SK-N-SH (cell line): ENCODE data around the gene RPS6KB2. TPM values are rescaled to one million over a fixed set of nuclear protein-coding genes. Genes with fewer than 3 reads are reported as not detected.

Experiments used
- CTCF ChIA-PET: fragments of 300-600, 350-600 bp; formaldehyde crosslinking; extraction: SDS; loops from one replicate; lab custom pipeline; 2021; lab: Yijun Ruan, JAX
- POLR2A ChIA-PET: fragments of 350-600 bp; sonication (Branson Sonifier 250); formaldehyde crosslinking; extraction: SDS; loops from one replicate; lab custom pipeline; 2020; ENCODE audit warnings: antibody characterized with exemption, inconsistent platforms; lab: Yijun Ruan, JAX
- DNase-seq: peaks from one replicate; pipeline ENCODE4 v3.0.0; 2012
- H2AFZ ChIP-seq: fragments of 200-600 bp; sonication (generic); 2 replicates; pipeline ENCODE4 v1.8.1; 2016; ENCODE audit warnings: antibody characterized with exemption, mild to moderate bottlenecking, low read depth
- H3F3A ChIP-seq: fragments of 200-600 bp; sonication (generic); replicated peaks from 2 replicates; pipeline ENCODE3; 2016; ENCODE audit warnings: antibody characterized with exemption, mild to moderate bottlenecking; ENCODE audit not compliant: insufficient read depth
- H3K27ac ChIP-seq, 2 experiments: fragments of 200-500 bp in 1 of 2; fragments of 200-600 bp in 1 of 2; sonication (Bioruptor generic) in 1 of 2; sonication (generic), shearing (Covaris generic) in 1 of 2; 2 replicates each; pipeline versions ENCODE4 v1.5.1 to v1.6.1; 2014 to 2016; ENCODE audit warnings: low read depth in 2 of 2, inconsistent platforms in 1 of 2, low read length in 1 of 2, mild to moderate bottlenecking in 1 of 2, mixed read lengths in 1 of 2
- H3K27me3 ChIP-seq: fragments of 200-600 bp; sonication (generic), shearing (Covaris generic); 2 replicates; pipeline ENCODE4 v1.6.1; 2016; ENCODE audit warnings: mixed run types; ENCODE audit not compliant: insufficient read depth
- H3K36me3 ChIP-seq, 2 experiments: fragments of 200-500 bp in 1 of 2; fragments of 200-600 bp in 1 of 2; sonication (Bioruptor generic) in 1 of 2; sonication (generic) in 1 of 2; replicated peaks in 1 of 2; 2 replicates each; pipeline versions ENCODE3 to v1.5.1; 2014 to 2016; ENCODE audit warnings: low read length in 1 of 2, mild to moderate bottlenecking in 1 of 2; ENCODE audit not compliant: insufficient read depth in 2 of 2, control insufficient read depth in 1 of 2
- H3K4me1 ChIP-seq, 2 experiments: fragments of 200-500 bp in 1 of 2; fragments of 200-600 bp in 1 of 2; sonication (Bioruptor generic) in 1 of 2; sonication (generic), shearing (Covaris generic) in 1 of 2; 2 replicates each; pipeline versions ENCODE4 v1.5.1 to v1.6.1; 2014 to 2016; ENCODE audit warnings: low read depth in 1 of 2, low read length in 1 of 2, mixed run types in 1 of 2; ENCODE audit not compliant: insufficient read depth in 2 of 2, control insufficient read depth in 1 of 2
- H3K4me2 ChIP-seq: fragments of 200-600 bp; sonication (generic), shearing (Covaris generic); 2 replicates; pipeline ENCODE4 v1.6.1; 2017; ENCODE audit warnings: mixed run types
- H3K4me3 ChIP-seq, 2 experiments: fragments of 200-500 bp in 1 of 2; fragments of 200-600 bp in 1 of 2; sonication (Bioruptor generic) in 1 of 2; sonication (generic), shearing (Covaris generic) in 1 of 2; 2 replicates each; pipeline versions ENCODE4 v1.5.1 to v1.8.1; 2014 to 2016; ENCODE audit warnings: low read depth in 2 of 2, inconsistent platforms in 1 of 2, low read length in 1 of 2, mild to moderate bottlenecking in 1 of 2, mixed read lengths in 1 of 2, moderate library complexity in 1 of 2
- H3K79me2 ChIP-seq: fragments of 200-600 bp; sonication (generic); 2 replicates; pipeline ENCODE4 v1.8.1; 2017; ENCODE audit warnings: mild to moderate bottlenecking; ENCODE audit not compliant: insufficient read depth
- H3K9ac ChIP-seq: fragments of 200-600 bp; sonication (generic); 2 replicates; pipeline ENCODE4 v1.6.1; 2017; ENCODE audit warnings: mixed run types
- H3K9me2 ChIP-seq: fragments of 200-600 bp; sonication (generic); 2 replicates; pipeline ENCODE4 v1.6.1; 2017; ENCODE audit warnings: mixed run types
- H3K9me3 ChIP-seq: fragments of 200-600 bp; sonication (generic); 2 replicates; pipeline ENCODE4 v1.6.1; 2017; ENCODE audit warnings: mixed run types, mild to moderate bottlenecking, moderate library complexity
- H4K20me1 ChIP-seq: fragments of 200-600 bp; sonication (generic); 2 replicates; pipeline ENCODE4 v1.6.1; 2017; ENCODE audit warnings: mild to moderate bottlenecking, mixed run types; ENCODE audit not compliant: insufficient read depth
- CTCF ChIP-seq: fragments of 200-600 bp; sonication (generic); IDR thresholded peaks from 2 replicates; pipeline ENCODE4 v1.6.1; 2017; ENCODE audit warnings: antibody characterized with exemption, mild to moderate bottlenecking, moderate library complexity
- FOSL2 ChIP-seq: IDR thresholded peaks from 2 replicates; pipeline ENCODE4 v1.4.0; 2012; ENCODE audit warnings: low read depth, mild to moderate bottlenecking, moderate library complexity, borderline replicate concordance
- FOXM1 ChIP-seq: IDR thresholded peaks from 2 replicates; pipeline ENCODE4 v1.4.0; 2012; ENCODE audit warnings: low read depth, mild to moderate bottlenecking
- GATA2 ChIP-seq: sonication (generic); formaldehyde crosslinking; IDR thresholded peaks from 2 replicates; pipeline ENCODE4 v1.5.0; 2020; ENCODE audit warnings: mild to moderate bottlenecking, missing genetic modification reagents
- IRF3 ChIP-seq: fragments of 150-350 bp; IDR thresholded peaks from 2 replicates; pipeline ENCODE4 v1.6.1; 2016; ENCODE audit warnings: mild to moderate bottlenecking, low read depth, low read length
- NFIC ChIP-seq: IDR thresholded peaks from 2 replicates; pipeline ENCODE4 v1.4.0; 2012; ENCODE audit warnings: borderline replicate concordance
- POLR2AphosphoS5 ChIP-seq: IDR thresholded peaks from 2 replicates; pipeline ENCODE4 v1.6.1; 2012; ENCODE audit warnings: low read depth, low read length
- RAD21 ChIP-seq: IDR thresholded peaks from 2 replicates; pipeline ENCODE4 v1.6.1; 2012; ENCODE audit warnings: mild to moderate bottlenecking, low read length
- RCOR1 ChIP-seq: fragments of 150-350 bp; IDR thresholded peaks from 2 replicates; pipeline ENCODE4 v1.6.1; 2017; ENCODE audit warnings: antibody characterized with exemption, low read length
- TCF12 ChIP-seq: IDR thresholded peaks from 2 replicates; pipeline ENCODE4 v1.4.0; 2012
- USF1 ChIP-seq: IDR thresholded peaks from 2 replicates; pipeline ENCODE4 v1.4.0; 2012; ENCODE audit warnings: low read depth, borderline replicate concordance
- YY1 ChIP-seq: IDR thresholded peaks from 2 replicates; pipeline ENCODE4 v1.4.0; 2012; ENCODE audit warnings: low read depth, mild to moderate bottlenecking
- WGBS: methylation state at CpG from one replicate; pipeline ENCODE4 v1.1.6; 2017; ENCODE audit warnings: low lambda C conversion rate; 5-methylcytosine and 5-hydroxymethylcytosine counted together
- polyA plus RNA-seq, 3 experiments: library from polyadenylated mRNA; depleted of rRNA; stranded (reverse); fragments of >200 nt; gene quantifications; 2 replicates each; pipeline ENCODE4 v1.2.3, GENCODE V29; 2012
- TF ChIP-seq, protein P1 (sequence below): fragments of 150-350 bp; IDR thresholded peaks from 2 replicates; pipeline ENCODE4 v1.6.1; 2017; ENCODE audit warnings: antibody characterized with exemption, low read length, low read depth, borderline replicate concordance

Gene RPS6KB2
- polyA plus RNA-seq, 1 of the 3 experiments (the other 2 are of a cell fraction) = 52.0 TPM

GRCh38 chr11:67451658-67451976 lies 23.3 kb downstream of the RPS6KB2 start (continued):
- TF ChIP-seq CTCF = no peak
- TF ChIP-seq POLR2AphosphoS5 = no peak
- no peak for TF ChIP-seq TCF12
- TF ChIP-seq GATA2 (CRISPR knock-in tag) = no peak
- no peak for TF ChIP-seq RAD21
- no peak for TF ChIP-seq NFIC
- no peak for TF ChIP-seq USF1
- no peak for TF ChIP-seq FOSL2
- TF ChIP-seq IRF3 = no peak

GRCh38 chr11:67452141-67452952 lies 24.1 kb downstream of the RPS6KB2 start, which contains the start of gene GPR152:
GPR152 (minus strand) TSS chr11:67452729; CDS start chr11:67452724, 5 bp downstream.
- Histone ChIP-seq H3K4me1 (peaks cover 0 to 4% of the 10 kb centered on the region in 2 experiments; a peak in 1 of 4 replicates), H2AFZ (no peak within 1 kb of the TSS), H3K79me2 (no peaks in the 10 kb centered on the region), H3K27me3 (no peaks in the 10 kb centered on the region), H3K36me3 (no peaks in the 10 kb centered on the region), H3K9me3 (no peaks in the 10 kb centered on the region), H3K4me3 (no peak within 1 kb of the TSS), H3K9me2 (no peaks in the 10 kb centered on the region), H3K4me2 (no peak within 1 kb of the TSS), H3F3A (no peaks in the 10 kb centered on the region), H3K27ac (no peak within 1 kb of the TSS), H4K20me1 (no peaks in the 10 kb centered on the region), H3K9ac (no peak within 1 kb of the TSS)
- no peak for TF ChIP-seq TCF12
- no peak for TF ChIP-seq RAD21
- TF ChIP-seq YY1 = no peak
- TF ChIP-seq FOXM1 = no peak
- TF ChIP-seq, protein P1, sequence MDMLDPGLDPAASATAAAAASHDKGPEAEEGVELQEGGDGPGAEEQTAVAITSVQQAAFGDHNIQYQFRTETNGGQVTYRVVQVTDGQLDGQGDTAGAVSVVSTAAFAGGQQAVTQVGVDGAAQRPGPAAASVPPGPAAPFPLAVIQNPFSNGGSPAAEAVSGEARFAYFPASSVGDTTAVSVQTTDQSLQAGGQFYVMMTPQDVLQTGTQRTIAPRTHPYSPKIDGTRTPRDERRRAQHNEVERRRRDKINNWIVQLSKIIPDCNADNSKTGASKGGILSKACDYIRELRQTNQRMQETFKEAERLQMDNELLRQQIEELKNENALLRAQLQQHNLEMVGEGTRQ = no peak
- TF ChIP-seq RCOR1 = no peak
- TF ChIP-seq USF1 = no peak
- WGBS = 90% methylated on average over 23 of the region's 33 CpGs
- DNase-seq = no peak
- ChIA-PET CTCF (interaction anchor here (0.6 to 1.5 kb wide), 3 partner anchors 70 to 107 kb away, joined by 3 to 6 read pairs (median 3); no protein-coding TSS in a partner anchor), POLR2A (no interaction called here)
